ENCODE data around the gene EFCAB6. TPM values are rescaled to one million over a fixed set of nuclear protein-coding genes. Genes with fewer than 3 reads are reported as not detected.

Gene EFCAB6
- total and polyA plus RNA-seq, 4 experiments from 2014 or later, result 0.15 to 0.91 (median 0.84) TPM; not detected in 1

DNA sequence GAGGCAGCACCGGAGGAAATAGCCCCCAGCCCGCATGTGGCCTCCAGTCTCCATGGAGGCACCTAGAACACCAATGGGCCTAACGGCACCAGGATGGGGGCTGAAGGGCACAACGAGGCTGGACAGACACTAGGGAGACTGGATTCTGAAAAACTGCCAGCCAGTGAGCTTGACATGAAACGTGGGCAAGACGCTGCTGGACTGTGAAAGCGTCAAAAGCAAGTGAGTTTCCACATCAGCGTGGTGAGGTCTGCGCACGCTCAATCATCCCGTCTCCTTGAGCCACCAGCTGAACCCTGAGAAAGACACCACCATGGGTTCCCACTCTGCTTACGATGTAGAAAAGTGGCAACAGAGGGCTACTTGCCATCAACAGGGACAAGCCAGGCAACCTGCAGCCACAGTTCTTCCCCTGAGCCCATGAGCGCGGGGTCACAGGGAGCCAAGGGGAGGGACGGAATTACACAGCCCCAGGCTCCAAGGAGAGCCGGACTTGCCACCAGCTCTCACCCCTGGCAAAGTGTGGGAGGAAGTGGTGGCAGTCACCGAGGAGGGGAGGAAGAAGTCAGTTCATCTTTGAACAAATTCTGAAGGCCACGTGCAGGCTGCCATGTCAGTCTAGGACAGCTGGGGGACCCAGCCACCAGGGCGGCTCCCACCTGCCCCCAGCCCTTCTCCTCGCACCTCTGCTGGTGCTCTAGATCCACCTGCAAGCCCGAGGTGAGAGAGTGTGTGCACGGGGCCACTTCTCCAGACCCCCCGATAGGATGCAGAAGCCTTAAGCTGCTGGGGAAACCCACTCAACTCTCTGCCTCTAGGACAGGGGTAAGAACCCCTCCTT, 269.2 kb downstream of the EFCAB6 start:
- H3K9me3 ChIP-seq (ENCODE audit: control insufficient read depth in 1 of 2, low read length in 2 of 2), result no peaks in the 10 kb centered on the region
- H3K4me1 ChIP-seq (ENCODE audit: insufficient read depth, low read length), result no peaks in the 10 kb centered on the region
- H3K27ac ChIP-seq (ENCODE audit: low read depth, low read length), result no peak overlapping the region
- H3K27me3 ChIP-seq (ENCODE audit: insufficient read depth, low read length), result no peaks in the 10 kb centered on the region
- H3K27ac Mint-ChIP-seq, result no peak overlapping the region
- no peaks in the 10 kb centered on the region for H3K36me3 Mint-ChIP-seq
- peaks cover 0 to 2% (median 0%) of the 10 kb centered on the region in 8 donors for H3K9me3 Mint-ChIP-seq
- no peaks in the 10 kb centered on the region for H3K4me1 Mint-ChIP-seq
- peaks cover 11 to 12% of the 10 kb centered on the region in 2 donors for H3K27me3 Mint-ChIP-seq
- H3K4me3 Mint-ChIP-seq, result no peak overlapping the region
- no peak overlapping the region for H3K4me3 ChIP-seq (ENCODE audit: low read length in 2 of 2)
- H3K36me3 ChIP-seq (ENCODE audit: insufficient read depth, low read length), result no peaks in the 10 kb centered on the region
- POLR2A ChIA-PET (ENCODE audit: partially characterized antibody), result no interaction called here
- CTCF ChIA-PET (ENCODE audit: partially characterized antibody), result no interaction called here
- DNase-seq, result no peak
- intact Hi-C loops (cut with micrococcal nuclease), result no loop called here

DNA sequence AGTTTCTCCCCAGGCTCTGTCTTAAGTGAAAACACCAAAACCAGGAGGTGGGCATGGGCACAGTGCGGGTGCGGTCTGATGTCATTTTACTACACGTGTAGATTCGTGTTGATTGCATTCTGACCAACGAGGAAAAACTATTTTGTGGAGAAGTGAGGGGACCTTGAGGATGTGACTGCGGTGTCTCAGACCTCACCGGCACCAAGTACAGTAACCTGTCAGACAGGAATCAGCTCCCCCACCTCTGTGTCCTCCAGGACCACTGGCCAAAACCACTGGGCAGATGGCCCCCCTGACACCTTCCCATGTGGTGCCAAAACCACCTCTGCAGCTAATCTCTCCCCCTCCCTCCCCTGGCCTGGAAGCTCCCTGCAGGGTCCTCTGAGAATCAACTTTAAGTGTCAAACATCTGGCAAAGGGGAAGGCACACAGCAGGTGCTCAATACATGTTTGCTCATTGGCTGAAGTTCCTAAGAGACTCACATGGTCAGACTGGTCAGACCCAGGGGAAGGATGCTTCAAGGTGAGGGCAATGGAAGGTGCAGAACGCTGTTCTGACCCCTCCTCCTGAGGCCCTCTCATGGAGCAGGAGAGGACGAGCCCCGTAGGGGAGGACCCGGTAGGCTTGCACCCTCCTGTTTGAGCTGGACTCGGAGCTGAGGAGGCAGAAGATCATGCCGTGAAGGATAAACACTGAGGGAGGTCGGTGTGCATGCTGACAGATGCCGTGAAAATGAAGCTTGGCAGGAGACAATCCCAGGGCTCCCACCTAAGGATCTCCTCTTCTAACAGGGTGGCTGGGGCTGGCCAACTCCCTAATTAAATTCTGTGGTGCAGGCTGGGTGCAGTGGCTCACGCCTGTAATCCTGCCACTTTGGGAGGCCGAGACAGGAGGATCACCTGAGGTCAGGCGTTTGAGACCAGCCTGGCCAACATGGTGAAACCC, 270.4 kb downstream of the EFCAB6 start:
- ChIA-PET CTCF (ENCODE audit: partially characterized antibody) (no interaction called here), POLR2A (ENCODE audit: partially characterized antibody) (no interaction called here)
- no peak overlapping the region for H3K4me3 ChIP-seq (ENCODE audit: low read length in 2 of 2)
- no peak for DNase-seq
- no peaks in the 10 kb centered on the region for H3K4me1 ChIP-seq (ENCODE audit: insufficient read depth, low read length)
- intact Hi-C loops (cut with micrococcal nuclease), result no loop called here
- H3K27me3 Mint-ChIP-seq, result peaks cover 8 to 12% of the 10 kb centered on the region in 2 donors
- no peak overlapping the region for H3K4me3 Mint-ChIP-seq
- H3K36me3 ChIP-seq (ENCODE audit: insufficient read depth, low read length), result no peaks in the 10 kb centered on the region
- H3K27ac ChIP-seq (ENCODE audit: low read depth, low read length), result no peak overlapping the region
- H3K27ac Mint-ChIP-seq, result no peak overlapping the region
- H3K4me1 Mint-ChIP-seq, result no peaks in the 10 kb centered on the region
- no peaks in the 10 kb centered on the region for H3K36me3 Mint-ChIP-seq
- no peaks in the 10 kb centered on the region for H3K9me3 ChIP-seq (ENCODE audit: control insufficient read depth in 1 of 2, low read length in 2 of 2)
- H3K9me3 Mint-ChIP-seq, result peaks cover 0 to 2% (median 0%) of the 10 kb centered on the region in 8 donors
- H3K27me3 ChIP-seq (ENCODE audit: insufficient read depth, low read length), result no peaks in the 10 kb centered on the region

DNA sequence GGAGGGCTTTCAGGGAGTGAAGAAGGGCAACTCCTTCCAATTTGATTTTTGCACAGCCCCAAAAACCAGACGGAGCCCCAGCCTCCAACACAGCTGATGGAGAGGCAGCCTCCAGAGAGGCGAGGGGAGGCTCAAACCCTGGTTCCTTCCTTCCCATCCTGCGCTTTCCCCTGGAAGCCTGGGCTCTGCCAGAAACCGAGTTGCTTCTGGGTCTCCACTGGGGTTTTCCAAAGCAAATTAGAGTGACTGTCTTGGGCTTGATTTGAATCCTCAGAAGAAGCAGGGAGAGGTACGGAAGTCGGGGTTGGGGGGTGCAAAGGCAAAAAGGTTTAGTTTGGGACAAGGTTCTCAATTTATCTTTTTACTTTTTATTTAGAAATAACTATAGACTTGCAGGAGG, 271.1 kb downstream of the EFCAB6 start:
- Histone ChIP-seq H3K4me3 (ENCODE audit: low read length in 2 of 2) (no peak overlapping the region), H3K36me3 (ENCODE audit: insufficient read depth, low read length) (no peaks in the 10 kb centered on the region), H3K4me1 (ENCODE audit: insufficient read depth, low read length) (no peaks in the 10 kb centered on the region), H3K27me3 (ENCODE audit: insufficient read depth, low read length) (no peaks in the 10 kb centered on the region), H3K27ac (ENCODE audit: low read depth, low read length) (no peak overlapping the region), H3K9me3 (ENCODE audit: control insufficient read depth in 1 of 2, low read length in 2 of 2) (no peaks in the 10 kb centered on the region)
- Mint-ChIP-seq H3K27me3 (peaks cover 6 to 12% of the 10 kb centered on the region in 2 donors), H3K27ac (no peak overlapping the region), H3K9me3 (peaks cover 0 to 6% (median 0%) of the 10 kb centered on the region in 8 donors), H3K36me3 (no peaks in the 10 kb centered on the region), H3K4me3 (no peak overlapping the region), H3K4me1 (no peaks in the 10 kb centered on the region)
- ChIA-PET POLR2A (ENCODE audit: partially characterized antibody) (no interaction called here), CTCF (ENCODE audit: partially characterized antibody) (no interaction called here)
- DNase-seq, result no peak
- intact Hi-C loops (cut with micrococcal nuclease), result no loop called here

DNA sequence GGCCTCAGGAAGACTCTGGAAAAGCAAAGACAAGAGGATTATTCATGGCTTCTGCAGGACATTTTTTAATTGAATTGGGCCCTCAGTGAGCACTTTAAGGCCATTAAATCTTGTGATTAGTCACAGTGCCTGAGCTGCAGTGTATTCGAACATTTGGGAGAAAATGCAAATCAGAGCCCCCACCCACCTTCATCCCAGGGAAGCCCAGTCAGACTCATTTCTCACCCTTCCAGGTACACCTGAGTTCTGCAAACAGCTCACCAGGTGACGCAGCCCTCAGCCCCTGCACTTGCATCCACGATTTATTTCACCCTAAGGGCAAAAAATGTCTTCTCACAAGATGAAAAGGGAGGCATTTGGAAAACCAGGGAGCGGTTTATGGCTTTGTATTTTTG, 271.6 kb downstream of the EFCAB6 start:
- H3K4me3 Mint-ChIP-seq, result no peak overlapping the region
- Histone ChIP-seq H3K27ac (ENCODE audit: low read depth, low read length) (no peak overlapping the region), H3K4me1 (ENCODE audit: insufficient read depth, low read length) (no peaks in the 10 kb centered on the region), H3K27me3 (ENCODE audit: insufficient read depth, low read length) (no peaks in the 10 kb centered on the region), H3K4me3 (ENCODE audit: low read length in 2 of 2) (no peak overlapping the region), H3K9me3 (ENCODE audit: control insufficient read depth in 1 of 2, low read length in 2 of 2) (no peaks in the 10 kb centered on the region), H3K36me3 (ENCODE audit: insufficient read depth, low read length) (no peaks in the 10 kb centered on the region)
- DNase-seq, result no peak
- POLR2A ChIA-PET (ENCODE audit: partially characterized antibody), result no interaction called here
- H3K9me3 Mint-ChIP-seq, result peaks cover 0 to 10% (median 0%) of the 10 kb centered on the region in 8 donors
- intact Hi-C loops (cut with micrococcal nuclease), result no loop called here
- H3K27me3 Mint-ChIP-seq, result peaks cover 9 to 12% of the 10 kb centered on the region in 2 donors
- CTCF ChIA-PET (ENCODE audit: partially characterized antibody), result no interaction called here
- no peaks in the 10 kb centered on the region for H3K4me1 Mint-ChIP-seq
- no peak overlapping the region for H3K27ac Mint-ChIP-seq
- no peaks in the 10 kb centered on the region for H3K36me3 Mint-ChIP-seq

DNA sequence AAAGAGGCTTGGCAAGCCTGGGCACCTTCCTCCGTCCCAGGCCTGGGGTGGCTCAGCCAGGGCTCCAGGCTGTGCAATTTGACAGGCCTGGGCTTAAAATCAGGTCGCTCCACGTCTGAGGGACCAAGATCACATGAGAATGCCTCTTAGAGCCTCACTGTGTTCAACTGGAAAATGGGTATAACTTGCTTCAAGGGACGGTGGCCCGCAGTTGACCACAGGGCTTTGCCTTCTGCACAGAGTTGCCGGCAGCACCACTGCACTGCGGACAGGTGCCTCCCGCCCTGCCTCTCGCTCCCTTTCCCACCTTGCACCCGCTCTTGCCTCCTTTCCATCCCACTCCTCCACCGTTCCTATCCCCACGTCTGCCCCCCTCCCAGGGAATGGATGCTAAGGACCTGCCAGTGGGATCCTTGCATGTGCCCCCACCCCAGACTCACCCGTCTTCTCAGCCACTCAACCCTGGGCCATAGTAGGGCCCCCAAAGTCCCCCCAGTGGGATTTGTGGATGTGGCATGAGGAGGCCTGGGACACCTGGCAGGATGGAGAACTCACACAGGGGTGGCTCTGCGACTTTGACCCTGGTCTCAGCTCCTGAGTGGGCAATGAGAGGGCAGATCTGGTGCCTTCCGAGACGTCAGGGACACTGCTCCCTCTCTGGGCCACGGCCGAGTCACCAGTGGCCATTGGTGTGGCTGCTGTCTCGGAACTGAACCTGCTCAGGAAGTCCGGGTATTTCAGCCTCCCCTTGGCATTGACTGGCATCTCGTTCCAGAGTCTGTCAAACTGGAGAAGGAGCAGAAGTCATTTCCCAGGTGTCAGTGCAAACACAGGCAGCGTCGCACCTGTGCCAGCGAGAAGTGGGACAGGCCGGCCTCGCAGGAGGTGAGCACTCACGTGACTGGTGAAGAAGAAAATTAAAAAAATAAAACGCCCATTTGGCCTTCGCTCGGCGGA, 272.3 kb downstream of the EFCAB6 start:
- peaks cover 0 to 11% (median 0%) of the 10 kb centered on the region in 8 donors for H3K9me3 Mint-ChIP-seq
- H3K27ac ChIP-seq (ENCODE audit: low read depth, low read length), result no peak overlapping the region
- no peaks in the 10 kb centered on the region for H3K36me3 ChIP-seq (ENCODE audit: insufficient read depth, low read length)
- no peaks in the 10 kb centered on the region for H3K4me1 ChIP-seq (ENCODE audit: insufficient read depth, low read length)
- no peak for DNase-seq
- no peak overlapping the region for H3K27ac Mint-ChIP-seq
- ChIA-PET POLR2A (ENCODE audit: partially characterized antibody) (no interaction called here), CTCF (ENCODE audit: partially characterized antibody) (no interaction called here)
- intact Hi-C loops (cut with micrococcal nuclease), result no loop called here
- H3K27me3 Mint-ChIP-seq, result peaks cover 10 to 12% of the 10 kb centered on the region in 2 donors
- no peaks in the 10 kb centered on the region for H3K4me1 Mint-ChIP-seq
- no peaks in the 10 kb centered on the region for H3K36me3 Mint-ChIP-seq
- no peak overlapping the region for H3K4me3 Mint-ChIP-seq
- no peaks in the 10 kb centered on the region for H3K27me3 ChIP-seq (ENCODE audit: insufficient read depth, low read length)
- H3K9me3 ChIP-seq (ENCODE audit: control insufficient read depth in 1 of 2, low read length in 2 of 2), result no peaks in the 10 kb centered on the region
- no peak overlapping the region for H3K4me3 ChIP-seq (ENCODE audit: low read length in 2 of 2)

DNA sequence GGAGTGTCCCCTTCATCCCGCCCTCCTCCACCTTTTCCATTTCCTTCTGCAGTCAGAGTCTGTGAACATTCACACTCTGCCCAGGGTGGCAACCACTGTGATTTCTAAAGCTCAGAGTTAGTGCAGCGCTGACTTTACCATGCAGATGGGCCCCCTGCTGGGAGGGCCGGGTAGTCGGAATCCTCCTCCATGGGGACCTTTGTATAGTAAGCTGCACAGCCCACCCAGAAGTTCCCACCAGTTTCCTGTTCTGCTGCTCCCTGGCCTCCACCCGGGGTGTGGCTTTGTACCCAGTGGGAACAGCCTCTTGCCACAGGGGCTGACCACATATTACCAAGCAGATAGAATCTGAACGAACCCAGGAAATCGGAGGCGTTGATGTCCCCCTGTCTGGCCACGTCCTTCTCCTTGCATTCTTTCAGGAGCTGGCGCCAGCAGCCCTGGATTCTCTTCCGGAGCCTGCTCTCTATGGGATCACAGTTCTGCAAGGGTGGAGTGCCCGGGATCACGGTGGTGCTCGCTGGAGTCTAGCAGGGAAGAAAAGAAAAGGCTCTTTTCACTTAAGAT, 275.0 kb downstream of the EFCAB6 start:
- H3K9me3 ChIP-seq (ENCODE audit: control insufficient read depth in 1 of 2, low read length in 2 of 2), result no peaks in the 10 kb centered on the region
- DNase-seq, result no peak
- H3K4me3 Mint-ChIP-seq, result no peak overlapping the region
- H3K4me1 ChIP-seq (ENCODE audit: insufficient read depth, low read length), result no peaks in the 10 kb centered on the region
- H3K27me3 Mint-ChIP-seq, result peaks cover 6 to 7% of the 10 kb centered on the region in 2 donors
- H3K9me3 Mint-ChIP-seq, result peaks cover 0 to 11% (median 0%) of the 10 kb centered on the region in 8 donors
- H3K27ac Mint-ChIP-seq, result no peak overlapping the region
- H3K27me3 ChIP-seq (ENCODE audit: insufficient read depth, low read length), result no peaks in the 10 kb centered on the region
- POLR2A ChIA-PET (ENCODE audit: partially characterized antibody), result no interaction called here
- no peak overlapping the region for H3K27ac ChIP-seq (ENCODE audit: low read depth, low read length)
- CTCF ChIA-PET (ENCODE audit: partially characterized antibody), result no interaction called here
- intact Hi-C loops (cut with micrococcal nuclease), result no loop called here
- no peaks in the 10 kb centered on the region for H3K4me1 Mint-ChIP-seq
- no peak overlapping the region for H3K4me3 ChIP-seq (ENCODE audit: low read length in 2 of 2)
- no peaks in the 10 kb centered on the region for H3K36me3 Mint-ChIP-seq
- H3K36me3 ChIP-seq (ENCODE audit: insufficient read depth, low read length), result no peaks in the 10 kb centered on the region

Measured in CD4-positive, alpha-beta memory T cell (primary cell).